ENCODE measurements around the gene DIO1. TPM values are rescaled to one million over a fixed set of nuclear protein-coding genes. Genes with fewer than 3 reads are reported as not detected.

DIO1 gene
- total RNA-seq, 1 experiment from 2014 or later, result not detected

DNA sequence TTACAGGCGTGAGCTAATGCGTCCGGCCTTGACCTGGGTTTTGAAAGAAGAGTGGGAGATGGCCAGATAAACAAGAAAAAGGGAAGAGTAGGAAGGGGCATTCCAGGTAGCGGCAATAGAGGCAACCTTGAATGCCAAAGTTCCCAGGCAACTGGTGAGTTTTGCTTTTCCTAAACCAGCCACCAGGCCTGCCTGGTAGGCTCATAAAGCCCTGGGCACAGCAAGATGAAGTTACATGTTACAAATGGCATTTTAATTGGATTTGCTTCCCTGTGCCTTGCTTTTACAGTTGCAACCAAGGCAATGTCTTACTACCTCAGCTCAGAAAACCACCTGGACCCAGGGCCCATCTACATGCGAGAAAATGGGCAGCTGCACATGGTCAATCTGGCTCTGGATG lies 57.7 kb downstream of the DIO1 start (continued):
- no peak for TF ChIP-seq ATF6 (CRISPR knock-in tag; IDR thresholded peaks at IDR 0.05)
- no peak for TF ChIP-seq FOXP1 (CRISPR knock-in tag; IDR thresholded peaks at IDR 0.05; ENCODE audit: borderline replicate concordance)
- TF ChIP-seq GTF2I (CRISPR knock-in tag; conservative IDR thresholded peaks at IDR 0.05), result no peak
- TF ChIP-seq, protein P1, sequence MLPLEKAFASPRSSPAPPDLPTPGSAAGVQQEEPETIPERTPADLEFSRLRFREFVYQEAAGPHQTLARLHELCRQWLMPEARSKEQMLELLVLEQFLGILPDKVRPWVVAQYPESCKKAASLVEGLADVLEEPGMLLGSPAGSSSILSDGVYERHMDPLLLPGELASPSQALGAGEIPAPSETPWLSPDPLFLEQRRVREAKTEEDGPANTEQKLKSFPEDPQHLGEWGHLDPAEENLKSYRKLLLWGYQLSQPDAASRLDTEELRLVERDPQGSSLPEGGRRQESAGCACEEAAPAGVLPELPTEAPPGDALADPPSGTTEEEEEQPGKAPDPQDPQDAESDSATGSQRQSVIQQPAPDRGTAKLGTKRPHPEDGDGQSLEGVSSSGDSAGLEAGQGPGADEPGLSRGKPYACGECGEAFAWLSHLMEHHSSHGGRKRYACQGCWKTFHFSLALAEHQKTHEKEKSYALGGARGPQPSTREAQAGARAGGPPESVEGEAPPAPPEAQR (CRISPR knock-in tag; IDR thresholded peaks at IDR 0.05), result no peak
- TF ChIP-seq NR2C2 (CRISPR knock-in tag; IDR thresholded peaks at IDR 0.05), result no peak
- no peak for TF ChIP-seq SP1 (CRISPR knock-in tag; conservative IDR thresholded peaks at IDR 0.05)
- TF ChIP-seq, protein P2, sequence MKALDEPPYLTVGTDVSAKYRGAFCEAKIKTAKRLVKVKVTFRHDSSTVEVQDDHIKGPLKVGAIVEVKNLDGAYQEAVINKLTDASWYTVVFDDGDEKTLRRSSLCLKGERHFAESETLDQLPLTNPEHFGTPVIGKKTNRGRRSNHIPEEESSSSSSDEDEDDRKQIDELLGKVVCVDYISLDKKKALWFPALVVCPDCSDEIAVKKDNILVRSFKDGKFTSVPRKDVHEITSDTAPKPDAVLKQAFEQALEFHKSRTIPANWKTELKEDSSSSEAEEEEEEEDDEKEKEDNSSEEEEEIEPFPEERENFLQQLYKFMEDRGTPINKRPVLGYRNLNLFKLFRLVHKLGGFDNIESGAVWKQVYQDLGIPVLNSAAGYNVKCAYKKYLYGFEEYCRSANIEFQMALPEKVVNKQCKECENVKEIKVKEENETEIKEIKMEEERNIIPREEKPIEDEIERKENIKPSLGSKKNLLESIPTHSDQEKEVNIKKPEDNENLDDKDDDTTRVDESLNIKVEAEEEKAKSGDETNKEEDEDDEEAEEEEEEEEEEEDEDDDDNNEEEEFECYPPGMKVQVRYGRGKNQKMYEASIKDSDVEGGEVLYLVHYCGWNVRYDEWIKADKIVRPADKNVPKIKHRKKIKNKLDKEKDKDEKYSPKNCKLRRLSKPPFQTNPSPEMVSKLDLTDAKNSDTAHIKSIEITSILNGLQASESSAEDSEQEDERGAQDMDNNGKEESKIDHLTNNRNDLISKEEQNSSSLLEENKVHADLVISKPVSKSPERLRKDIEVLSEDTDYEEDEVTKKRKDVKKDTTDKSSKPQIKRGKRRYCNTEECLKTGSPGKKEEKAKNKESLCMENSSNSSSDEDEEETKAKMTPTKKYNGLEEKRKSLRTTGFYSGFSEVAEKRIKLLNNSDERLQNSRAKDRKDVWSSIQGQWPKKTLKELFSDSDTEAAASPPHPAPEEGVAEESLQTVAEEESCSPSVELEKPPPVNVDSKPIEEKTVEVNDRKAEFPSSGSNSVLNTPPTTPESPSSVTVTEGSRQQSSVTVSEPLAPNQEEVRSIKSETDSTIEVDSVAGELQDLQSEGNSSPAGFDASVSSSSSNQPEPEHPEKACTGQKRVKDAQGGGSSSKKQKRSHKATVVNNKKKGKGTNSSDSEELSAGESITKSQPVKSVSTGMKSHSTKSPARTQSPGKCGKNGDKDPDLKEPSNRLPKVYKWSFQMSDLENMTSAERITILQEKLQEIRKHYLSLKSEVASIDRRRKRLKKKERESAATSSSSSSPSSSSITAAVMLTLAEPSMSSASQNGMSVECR (CRISPR knock-in tag; IDR thresholded peaks at IDR 0.05; ENCODE audit: borderline replicate concordance), result no peak

GRCh38 chr1:53954128-53954527 lies 60.1 kb downstream of the DIO1 start:
- no peak overlapping the region for H3K4me3 Mint-ChIP-seq
- H3K27me3 Mint-ChIP-seq (ENCODE audit: low read depth), result no peaks in the 10 kb centered on the region
- ATAC-seq, result no peak
- H3K27ac Mint-ChIP-seq, result no peak overlapping the region
- H3K9me3 Mint-ChIP-seq, result no peaks in the 10 kb centered on the region
- no peak for TF ChIP-seq E2F5 (CRISPR knock-in tag; IDR thresholded peaks at IDR 0.05)
- TF ChIP-seq ZNF416 (CRISPR knock-in tag; IDR thresholded peaks at IDR 0.05), result no peak
- no peak for TF ChIP-seq FOXP1 (CRISPR knock-in tag; IDR thresholded peaks at IDR 0.05; ENCODE audit: borderline replicate concordance)
- TF ChIP-seq ZNF671 (CRISPR knock-in tag; IDR thresholded peaks at IDR 0.05), result no peak
- TF ChIP-seq MYBL2 (CRISPR knock-in tag; IDR thresholded peaks at IDR 0.05), result no peak
- no peak for TF ChIP-seq FOXJ3 (CRISPR knock-in tag; IDR thresholded peaks at IDR 0.05; ENCODE audit: borderline replicate concordance)
- TF ChIP-seq, protein P3, sequence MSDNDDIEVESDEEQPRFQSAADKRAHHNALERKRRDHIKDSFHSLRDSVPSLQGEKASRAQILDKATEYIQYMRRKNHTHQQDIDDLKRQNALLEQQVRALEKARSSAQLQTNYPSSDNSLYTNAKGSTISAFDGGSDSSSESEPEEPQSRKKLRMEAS (CRISPR knock-in tag; IDR thresholded peaks at IDR 0.05), result no peak
- TF ChIP-seq KAT7 (CRISPR knock-in tag; IDR thresholded peaks at IDR 0.05; ENCODE audit: borderline replicate concordance), result no peak
- no peak for TF ChIP-seq TCF7 (CRISPR knock-in tag; IDR thresholded peaks at IDR 0.05; ENCODE audit: low read depth)
- TF ChIP-seq PRRX2 (CRISPR knock-in tag; IDR thresholded peaks at IDR 0.05), result no peak
- TF ChIP-seq GABPB1 (CRISPR knock-in tag; IDR thresholded peaks at IDR 0.05), result no peak
- no peak for TF ChIP-seq GTF2I (CRISPR knock-in tag; conservative IDR thresholded peaks at IDR 0.05)
- TF ChIP-seq ATF3 (CRISPR knock-in tag; conservative IDR thresholded peaks at IDR 0.05), result no peak
- no peak for TF ChIP-seq NFATC4 (CRISPR knock-in tag; IDR thresholded peaks at IDR 0.05)
- TF ChIP-seq MLX (CRISPR knock-in tag; IDR thresholded peaks at IDR 0.05), result no peak
- no peak for TF ChIP-seq SMAD3 (CRISPR knock-in tag; IDR thresholded peaks at IDR 0.05; ENCODE audit: borderline replicate concordance)
- ChIA-PET POLR2A (no interaction called here), CTCF (interaction anchor here (1.1 to 1.2 kb wide), 3 partner anchors 75 to 128 kb away, joined by 3 to 4 read pairs (median 3); no protein-coding TSS in a partner anchor)
- DNase-seq (ENCODE audit: low spot score), result no peak
- H3K36me3 Mint-ChIP-seq, result peaks cover 30% of the 10 kb centered on the region
- peaks cover 44% of the 10 kb centered on the region for H3K4me1 Mint-ChIP-seq
